Neural cell (in vitro differentiated cells): ENCODE results near the gene GPC3.

Source experiments
- EZH2 ChIP-seq: fragments of 200-600, 300-800 bp; shearing (Covaris generic), sonication (generic); IDR thresholded peaks from 2 replicates; pipeline ENCODE4 v1.6.1; 2014; ENCODE audit warnings: antibody characterized with exemption, low read length, borderline replicate concordance, mild to moderate bottlenecking; ENCODE audit not compliant: insufficient read depth, poor library complexity, severe bottlenecking
- RAD21 ChIP-seq: fragments of 450-650 bp; conservative IDR thresholded peaks from 2 replicates; pipeline ENCODE4 v1.6.1; 2014; ENCODE audit warnings: antibody characterized with exemption, mild to moderate bottlenecking, moderate library complexity
- TAF1 ChIP-seq: IDR thresholded peaks from 2 replicates; pipeline ENCODE4 v1.6.1; 2012; ENCODE audit warnings: low read depth
- TF ChIP-seq, protein P1 (sequence below): fragments of 450-650 bp; IDR thresholded peaks from 2 replicates; pipeline ENCODE4 v1.5.1; 2014; ENCODE audit warnings: antibody characterized with exemption, mild to moderate bottlenecking, moderate library complexity; ENCODE audit not compliant: poor library complexity, severe bottlenecking

DNA sequence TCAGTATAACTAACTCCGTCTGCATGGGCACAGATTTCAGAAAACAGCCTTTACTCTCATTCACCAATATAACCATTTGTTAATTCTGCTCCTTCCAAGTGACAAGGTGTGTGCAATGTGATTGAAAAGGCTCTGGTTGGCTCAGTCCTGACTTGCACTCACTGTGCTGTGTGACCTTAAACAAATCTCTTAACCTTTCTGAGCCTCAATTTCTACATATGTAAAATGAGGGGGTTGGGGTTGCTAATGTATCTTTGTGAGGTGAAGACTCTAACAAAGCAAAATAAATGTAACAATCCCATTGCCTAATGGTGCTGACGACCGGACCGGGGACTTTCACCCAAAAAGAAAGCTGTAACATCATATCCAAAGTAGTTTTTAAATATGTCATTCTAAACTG is 457.6 kb downstream of the GPC3 start:
- TF ChIP-seq TAF1, result no peak
- TF ChIP-seq RAD21, result no peak
- TF ChIP-seq, protein P1, sequence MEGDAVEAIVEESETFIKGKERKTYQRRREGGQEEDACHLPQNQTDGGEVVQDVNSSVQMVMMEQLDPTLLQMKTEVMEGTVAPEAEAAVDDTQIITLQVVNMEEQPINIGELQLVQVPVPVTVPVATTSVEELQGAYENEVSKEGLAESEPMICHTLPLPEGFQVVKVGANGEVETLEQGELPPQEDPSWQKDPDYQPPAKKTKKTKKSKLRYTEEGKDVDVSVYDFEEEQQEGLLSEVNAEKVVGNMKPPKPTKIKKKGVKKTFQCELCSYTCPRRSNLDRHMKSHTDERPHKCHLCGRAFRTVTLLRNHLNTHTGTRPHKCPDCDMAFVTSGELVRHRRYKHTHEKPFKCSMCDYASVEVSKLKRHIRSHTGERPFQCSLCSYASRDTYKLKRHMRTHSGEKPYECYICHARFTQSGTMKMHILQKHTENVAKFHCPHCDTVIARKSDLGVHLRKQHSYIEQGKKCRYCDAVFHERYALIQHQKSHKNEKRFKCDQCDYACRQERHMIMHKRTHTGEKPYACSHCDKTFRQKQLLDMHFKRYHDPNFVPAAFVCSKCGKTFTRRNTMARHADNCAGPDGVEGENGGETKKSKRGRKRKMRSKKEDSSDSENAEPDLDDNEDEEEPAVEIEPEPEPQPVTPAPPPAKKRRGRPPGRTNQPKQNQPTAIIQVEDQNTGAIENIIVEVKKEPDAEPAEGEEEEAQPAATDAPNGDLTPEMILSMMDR, result no peak
- no peak for TF ChIP-seq EZH2
